ENCODE results near the gene SLC7A4. TPM values are rescaled to one million over a fixed set of nuclear protein-coding genes. Genes with fewer than 3 reads are reported as not detected.

The SLC7A4 gene
- total and polyA plus RNA-seq, 2 of the 8 experiments (the other 6 are each of a cell fraction or from before 2014, with no cell fraction given): 0.92 TPM; not detected in 1

GRCh38 chr22:21028277-21029251 is 3.8 kb downstream of the SLC7A4 start (continued):
- TF ChIP-seq CTCF (IDR thresholded peaks at IDR 0.05; ENCODE audit: control extremely low read depth in 1 of 3, insufficient read depth in 1 of 3, low read depth in 1 of 3, low read length in 3 of 3) (no peak), POLR2A (IDR thresholded peaks at IDR 0.05; ENCODE audit: control extremely low read depth in 1 of 2, low read depth in 2 of 2, low read length in 2 of 2) (no peak), POU5F1 (IDR thresholded peaks at IDR 0.05; ENCODE audit: low read depth, low read length) (no peak), JUN (IDR thresholded peaks at IDR 0.05; ENCODE audit: low read depth, low read length) (no peak), FOSL1 (IDR thresholded peaks at IDR 0.05; ENCODE audit: insufficient read depth, low read depth, low read length) (no peak), TBP (IDR thresholded peaks at IDR 0.05; ENCODE audit: low read depth, low read length) (no peak), MAFK (IDR thresholded peaks at IDR 0.05; ENCODE audit: low read depth, low read length) (no peak), TAF1 (IDR thresholded peaks at IDR 0.05; ENCODE audit: low read depth, low read length) (no peak), EP300 (IDR thresholded peaks at IDR 0.05; ENCODE audit: borderline replicate concordance in 1 of 2, low read depth in 2 of 2, low read length in 2 of 2) (no peak)

Data from H1 (cell line).